NCI-H774 (cell line): ENCODE measurements around the gene FEZF1.

Experiments
- DNase-seq: peaks from one replicate; lab custom pipeline; 2025; lab: John Stamatoyannopoulos, UW

The FEZF1 gene

GRCh38 chr7:122268101-122268500 lies 36.4 kb downstream of the FEZF1 start:
- DNase-seq = no peak

GRCh38 chr7:122262246-122262645 lies 42.3 kb downstream of the FEZF1 start:
- DNase-seq = no peak

GRCh38 chr7:122261442-122261841 lies 43.1 kb downstream of the FEZF1 start:
- DNase-seq = no peak

DNA sequence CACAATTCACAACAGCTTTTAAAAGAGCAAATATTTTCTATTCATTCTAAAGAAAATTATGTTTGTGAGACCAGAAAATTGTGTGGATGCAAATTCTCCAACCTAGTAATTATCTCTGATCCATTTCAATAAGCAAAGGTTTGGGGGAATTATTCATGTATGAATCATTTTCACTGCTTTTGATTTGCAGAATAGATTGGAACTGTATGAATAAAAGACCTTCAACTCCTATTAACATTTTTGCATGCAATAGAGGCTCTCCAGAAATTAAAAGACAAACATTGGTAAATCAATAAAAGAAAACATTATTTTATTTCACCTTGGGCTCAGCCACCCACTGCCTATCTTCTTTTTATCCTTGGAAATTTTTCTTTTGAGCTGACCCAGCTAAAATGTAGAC lies 43.5 kb downstream of the FEZF1 start:
- DNase-seq = no peak

GRCh38 chr7:122260336-122260735 lies 44.2 kb downstream of the FEZF1 start:
- no peak for DNase-seq

GRCh38 chr7:122258971-122259370 lies 45.6 kb downstream of the FEZF1 start:
- no peak for DNase-seq

GRCh38 chr7:122257056-122257455 lies 47.5 kb downstream of the FEZF1 start:
- DNase-seq = no peak

GRCh38 chr7:122256046-122256445 lies 48.5 kb downstream of the FEZF1 start:
- DNase-seq = no peak

DNA sequence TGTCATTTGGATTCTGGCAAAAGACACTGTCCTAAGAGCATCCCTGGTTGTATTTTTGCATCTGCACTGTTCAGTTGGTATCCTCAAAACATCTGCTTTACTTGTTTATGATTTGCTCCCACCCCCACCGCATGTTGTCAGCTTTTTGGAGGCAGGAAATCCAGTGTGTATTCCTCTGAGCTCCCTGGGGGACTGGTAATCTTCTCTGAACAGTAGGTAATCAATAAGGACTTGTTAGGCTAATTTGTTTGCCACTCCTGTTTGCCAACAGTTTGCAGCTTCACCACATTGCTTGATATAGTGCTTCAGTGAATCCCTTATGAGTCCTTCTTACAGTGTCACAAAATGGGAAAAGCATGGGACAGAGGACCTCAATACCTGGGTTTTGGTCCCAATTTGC lies 49.1 kb downstream of the FEZF1 start:
- no peak for DNase-seq
